Measurements from ENCODE around the gene CPLX3.

CPLX3 gene

DNA sequence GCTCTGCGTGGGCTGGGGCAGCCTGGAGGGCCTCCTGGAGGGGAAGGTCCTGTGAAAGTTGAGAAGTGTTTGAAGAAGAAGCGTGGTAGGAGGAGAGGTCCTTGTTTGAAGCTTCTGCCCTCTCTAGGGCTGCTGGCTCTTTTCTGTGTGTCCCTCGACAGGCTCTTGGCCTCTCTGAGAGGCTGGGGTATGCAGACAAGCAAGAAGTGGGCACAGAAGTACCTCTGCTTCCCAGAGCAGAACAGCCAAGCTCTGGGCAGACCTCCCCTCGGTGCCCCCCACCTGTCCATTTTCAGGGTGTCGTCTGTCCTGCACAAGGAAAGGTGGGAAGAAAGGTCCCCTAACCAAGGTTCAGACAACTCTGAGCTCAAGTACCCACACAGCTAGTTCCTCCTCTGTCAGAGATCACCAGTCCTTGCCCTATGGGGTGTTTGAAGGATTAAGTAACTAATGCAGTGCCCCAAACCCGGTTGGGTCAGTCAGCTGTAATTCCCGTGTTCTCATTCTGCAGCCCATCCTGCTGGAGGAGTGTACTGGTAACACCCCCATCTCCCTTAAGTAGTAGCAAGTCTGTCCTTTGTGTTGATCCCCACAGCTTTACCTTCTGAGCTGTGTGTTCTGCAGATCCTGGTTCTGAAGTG, 38.3 kb upstream of the CPLX3 start:
- Histone ChIP-seq H2AK5ac (ENCODE audit: low read length) (no peak overlapping the region), H3K9ac (ENCODE audit: low read length) (no peak overlapping the region), H3K4me1 (ENCODE audit: control insufficient read depth in 1 of 2, insufficient read depth in 2 of 2, low read length in 2 of 2) (peaks cover 9 to 11% of the 10 kb centered on the region in 2 experiments), H2BK5ac (ENCODE audit: low read depth, low read length, poor library complexity) (no peak overlapping the region), H3K27ac (ENCODE audit: low read depth, low read length) (no peak overlapping the region), H3K79me2 (ENCODE audit: control insufficient read depth, insufficient read depth, low read length, poor library complexity) (peaks cover 4% of the 10 kb centered on the region), H3K79me1 (ENCODE audit: low read length) (no peaks in the 10 kb centered on the region), H3K14ac (ENCODE audit: low read length) (no peak overlapping the region), H2BK120ac (ENCODE audit: insufficient read depth, low read length, poor library complexity) (no peak overlapping the region), H3K4me3 (ENCODE audit: low read depth, low read length) (no peak overlapping the region), H3K23ac (ENCODE audit: low read length) (no peak overlapping the region), H3K4ac (ENCODE audit: low read depth, low read length) (no peak overlapping the region), H3K4me2 (ENCODE audit: low read length) (no peak overlapping the region), H2AFZ (ENCODE audit: insufficient read depth, low read length, poor library complexity) (no peak overlapping the region), H4K91ac (ENCODE audit: low read depth, low read length) (no peak overlapping the region), H3K18ac (ENCODE audit: low read length) (no peak overlapping the region), H2BK12ac (ENCODE audit: low read length) (no peak overlapping the region), H4K8ac (ENCODE audit: low read depth, low read length) (no peak overlapping the region), H3K27me3 (ENCODE audit: insufficient read depth, low read length) (no peaks in the 10 kb centered on the region), H3K36me3 (ENCODE audit: control insufficient read depth in 1 of 2, insufficient read depth in 2 of 2, low read length in 2 of 2) (peaks cover 3 to 8% of the 10 kb centered on the region in 2 experiments), H3K9me3 (ENCODE audit: insufficient read depth, low read depth, low read length) (peaks cover 1% of the 10 kb centered on the region), H4K12ac (ENCODE audit: low read depth, low read length) (no peak overlapping the region)
- no peak for DNase-seq
- no CpG with 5 or more reads among the region's 7 CpGs for WGBS (ENCODE audit: extremely low coverage, insufficient coverage, insufficient read length)

DNA sequence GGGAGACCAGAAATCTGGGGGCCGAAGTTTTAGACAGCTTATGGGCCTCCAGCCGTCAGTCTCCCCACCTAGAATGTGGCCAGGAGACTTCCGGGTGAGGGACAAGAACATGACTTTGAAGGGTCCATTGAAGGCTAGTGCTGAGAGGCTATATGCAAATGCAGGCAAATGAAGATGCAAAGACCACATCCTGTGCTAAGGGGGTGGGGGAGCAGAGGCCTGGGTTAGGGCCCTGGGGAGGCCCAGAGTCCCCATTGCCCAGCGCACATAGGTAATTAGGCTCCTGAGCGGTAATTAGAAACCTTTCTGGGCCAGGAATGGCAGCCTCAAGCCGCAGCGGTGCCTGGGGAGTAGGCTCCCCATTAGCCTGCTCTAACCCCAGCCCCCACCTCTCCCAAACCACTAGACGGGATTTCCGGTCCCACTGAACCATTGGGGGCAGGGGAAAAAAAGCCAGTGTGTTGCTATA, 37.7 kb upstream of the CPLX3 start:
- Histone ChIP-seq H3K4ac (ENCODE audit: low read depth, low read length) (no peak overlapping the region), H2BK120ac (ENCODE audit: insufficient read depth, low read length, poor library complexity) (no peak overlapping the region), H2AK5ac (ENCODE audit: low read length) (no peak overlapping the region), H3K36me3 (ENCODE audit: control insufficient read depth in 1 of 2, insufficient read depth in 2 of 2, low read length in 2 of 2) (peaks cover 3 to 8% of the 10 kb centered on the region in 2 experiments), H4K12ac (ENCODE audit: low read depth, low read length) (no peak overlapping the region), H3K27me3 (ENCODE audit: insufficient read depth, low read length) (no peaks in the 10 kb centered on the region), H3K4me3 (ENCODE audit: low read depth, low read length) (no peak overlapping the region), H3K23ac (ENCODE audit: low read length) (no peak overlapping the region), H3K79me1 (ENCODE audit: low read length) (no peaks in the 10 kb centered on the region), H3K9ac (ENCODE audit: low read length) (no peak overlapping the region), H2BK12ac (ENCODE audit: low read length) (no peak overlapping the region), H3K14ac (ENCODE audit: low read length) (no peak overlapping the region), H3K4me1 (ENCODE audit: control insufficient read depth in 1 of 2, insufficient read depth in 2 of 2, low read length in 2 of 2) (peaks cover 4 to 8% of the 10 kb centered on the region in 2 experiments), H2BK5ac (ENCODE audit: low read depth, low read length, poor library complexity) (no peak overlapping the region), H3K79me2 (ENCODE audit: control insufficient read depth, insufficient read depth, low read length, poor library complexity) (peaks cover under 1% of the 10 kb centered on the region), H4K91ac (ENCODE audit: low read depth, low read length) (no peak overlapping the region), H4K8ac (ENCODE audit: low read depth, low read length) (no peak overlapping the region), H3K18ac (ENCODE audit: low read length) (no peak overlapping the region), H3K4me2 (ENCODE audit: low read length) (no peak overlapping the region), H3K27ac (ENCODE audit: low read depth, low read length) (no peak overlapping the region), H2AFZ (ENCODE audit: insufficient read depth, low read length, poor library complexity) (no peak overlapping the region), H3K9me3 (ENCODE audit: insufficient read depth, low read depth, low read length) (peaks cover 1% of the 10 kb centered on the region)
- no CpG with 5 or more reads among the region's 9 CpGs for WGBS (ENCODE audit: extremely low coverage, insufficient coverage, insufficient read length)
- no peak for DNase-seq

DNA sequence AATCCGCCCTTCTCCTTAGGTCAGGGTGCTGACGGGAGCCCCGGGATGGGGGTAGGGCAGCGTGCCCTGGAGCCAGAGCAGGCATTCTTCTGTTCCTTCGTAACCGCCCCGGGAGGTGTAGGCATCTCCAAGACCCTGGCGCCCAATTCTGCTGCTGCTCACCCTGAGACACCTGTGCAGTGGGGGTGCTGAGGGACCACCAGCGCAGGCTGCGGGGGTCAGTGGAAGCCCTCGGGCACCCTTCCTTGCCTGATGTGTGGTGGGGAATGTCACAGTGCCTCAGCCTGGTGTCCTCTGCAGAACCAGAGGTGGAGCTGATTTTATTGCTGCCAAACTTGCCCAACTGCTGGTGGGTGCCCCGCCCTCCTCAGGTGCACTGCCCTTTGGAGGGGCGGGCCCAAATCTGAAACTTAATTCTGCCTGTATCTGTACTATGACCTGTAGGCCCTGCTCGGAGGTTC, 37.2 kb upstream of the CPLX3 start:
- no peak overlapping the region for H3K9ac ChIP-seq (ENCODE audit: low read length)
- no peak overlapping the region for H4K8ac ChIP-seq (ENCODE audit: low read depth, low read length)
- no peak for DNase-seq
- no peak overlapping the region for H3K18ac ChIP-seq (ENCODE audit: low read length)
- no peaks in the 10 kb centered on the region for H3K27me3 ChIP-seq (ENCODE audit: insufficient read depth, low read length)
- H3K9me3 ChIP-seq (ENCODE audit: insufficient read depth, low read depth, low read length) = peaks cover 1% of the 10 kb centered on the region
- H3K4me3 ChIP-seq (ENCODE audit: low read depth, low read length) = no peak overlapping the region
- no peak overlapping the region for H2AFZ ChIP-seq (ENCODE audit: insufficient read depth, low read length, poor library complexity)
- no peaks in the 10 kb centered on the region for H3K79me1 ChIP-seq (ENCODE audit: low read length)
- no peak overlapping the region for H4K91ac ChIP-seq (ENCODE audit: low read depth, low read length)
- H3K4me2 ChIP-seq (ENCODE audit: low read length) = no peak overlapping the region
- no peak overlapping the region for H4K12ac ChIP-seq (ENCODE audit: low read depth, low read length)
- H3K23ac ChIP-seq (ENCODE audit: low read length) = no peak overlapping the region
- H3K79me2 ChIP-seq (ENCODE audit: control insufficient read depth, insufficient read depth, low read length, poor library complexity) = no peaks in the 10 kb centered on the region
- no peak overlapping the region for H2BK120ac ChIP-seq (ENCODE audit: insufficient read depth, low read length, poor library complexity)
- no peak overlapping the region for H2BK12ac ChIP-seq (ENCODE audit: low read length)
- no peak overlapping the region for H3K4ac ChIP-seq (ENCODE audit: low read depth, low read length)
- H3K27ac ChIP-seq (ENCODE audit: low read depth, low read length) = no peak overlapping the region
- no peak overlapping the region for H3K14ac ChIP-seq (ENCODE audit: low read length)
- no peak overlapping the region for H2BK5ac ChIP-seq (ENCODE audit: low read depth, low read length, poor library complexity)
- H3K36me3 ChIP-seq (ENCODE audit: control insufficient read depth in 1 of 2, insufficient read depth in 2 of 2, low read length in 2 of 2) = peaks cover 3 to 8% of the 10 kb centered on the region in 2 experiments
- peaks cover 3 to 8% of the 10 kb centered on the region in 2 experiments for H3K4me1 ChIP-seq (ENCODE audit: control insufficient read depth in 1 of 2, insufficient read depth in 2 of 2, low read length in 2 of 2)
- no CpG with 5 or more reads among the region's 14 CpGs for WGBS (ENCODE audit: extremely low coverage, insufficient coverage, insufficient read length)
- H2AK5ac ChIP-seq (ENCODE audit: low read length) = no peak overlapping the region

DNA sequence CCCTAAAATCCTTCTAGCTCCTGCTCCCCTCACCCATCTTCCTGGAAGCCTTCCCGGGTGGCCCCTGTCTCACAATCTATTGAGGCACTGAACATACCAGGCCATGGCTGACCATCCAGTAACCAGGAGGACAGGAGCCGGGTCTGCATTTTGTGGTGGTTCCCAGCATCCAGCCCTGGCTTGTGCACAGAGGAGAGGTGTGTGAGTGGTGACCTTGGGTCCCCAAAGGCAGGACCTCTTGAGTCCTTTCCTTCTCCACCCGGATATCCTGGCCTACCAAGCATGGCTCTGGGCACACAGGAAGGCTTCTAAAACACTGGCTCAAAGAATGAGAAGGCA, 36.7 kb upstream of the CPLX3 start:
- H2BK120ac ChIP-seq (ENCODE audit: insufficient read depth, low read length, poor library complexity) = no peak overlapping the region
- H4K12ac ChIP-seq (ENCODE audit: low read depth, low read length) = no peak overlapping the region
- H4K91ac ChIP-seq (ENCODE audit: low read depth, low read length) = no peak overlapping the region
- H3K36me3 ChIP-seq (ENCODE audit: control insufficient read depth in 1 of 2, insufficient read depth in 2 of 2, low read length in 2 of 2) = peaks cover 3 to 5% of the 10 kb centered on the region in 2 experiments
- no peak for DNase-seq
- no peak overlapping the region for H3K4me3 ChIP-seq (ENCODE audit: low read depth, low read length)
- no peak overlapping the region for H3K14ac ChIP-seq (ENCODE audit: low read length)
- no peak overlapping the region for H2AFZ ChIP-seq (ENCODE audit: insufficient read depth, low read length, poor library complexity)
- H3K18ac ChIP-seq (ENCODE audit: low read length) = no peak overlapping the region
- no peak overlapping the region for H2BK5ac ChIP-seq (ENCODE audit: low read depth, low read length, poor library complexity)
- peaks cover 1% of the 10 kb centered on the region for H3K9me3 ChIP-seq (ENCODE audit: insufficient read depth, low read depth, low read length)
- no peak overlapping the region for H3K4ac ChIP-seq (ENCODE audit: low read depth, low read length)
- no CpG with 5 or more reads among the region's 3 CpGs for WGBS (ENCODE audit: extremely low coverage, insufficient coverage, insufficient read length)
- H2BK12ac ChIP-seq (ENCODE audit: low read length) = no peak overlapping the region
- H3K4me1 ChIP-seq (ENCODE audit: control insufficient read depth in 1 of 2, insufficient read depth in 2 of 2, low read length in 2 of 2) = peaks cover 3 to 8% of the 10 kb centered on the region in 2 experiments
- H3K27ac ChIP-seq (ENCODE audit: low read depth, low read length) = no peak overlapping the region
- H3K79me2 ChIP-seq (ENCODE audit: control insufficient read depth, insufficient read depth, low read length, poor library complexity) = no peaks in the 10 kb centered on the region
- H3K4me2 ChIP-seq (ENCODE audit: low read length) = no peak overlapping the region
- H3K27me3 ChIP-seq (ENCODE audit: insufficient read depth, low read length) = no peaks in the 10 kb centered on the region
- no peak overlapping the region for H3K9ac ChIP-seq (ENCODE audit: low read length)
- no peak overlapping the region for H4K8ac ChIP-seq (ENCODE audit: low read depth, low read length)
- H3K79me1 ChIP-seq (ENCODE audit: low read length) = no peaks in the 10 kb centered on the region
- no peak overlapping the region for H2AK5ac ChIP-seq (ENCODE audit: low read length)
- no peak overlapping the region for H3K23ac ChIP-seq (ENCODE audit: low read length)

Data from trophoblast cell (in vitro differentiated cells and primary cell).